22Rv1 (cell line): ENCODE measurements around the gene HSPB9.
A peak's percentile ranks its signal among the peaks of the same experiment; 100 is the strongest.
"Not testable (repeated sequence)": the region's sequence is repeated elsewhere in the genome, so short reads cannot be mapped to it uniquely, and the experiment has no call there.

Experiments used
- H3K27ac ChIP-seq: fragments of 450-650 bp; 2 replicates; pipeline ENCODE4 v1.5.1; 2017
- ZFX ChIP-seq: fragments of 450-650 bp; IDR thresholded peaks from 2 replicates; pipeline ENCODE4 v1.6.1; 2017; ENCODE audit warnings: antibody characterized with exemption, borderline replicate concordance
- TF ChIP-seq, protein P1 (sequence below): fragments of 450-650 bp; IDR thresholded peaks from 2 replicates; pipeline ENCODE4 v1.5.1; 2017; ENCODE audit warnings: mild to moderate bottlenecking

HSPB9 gene

DNA sequence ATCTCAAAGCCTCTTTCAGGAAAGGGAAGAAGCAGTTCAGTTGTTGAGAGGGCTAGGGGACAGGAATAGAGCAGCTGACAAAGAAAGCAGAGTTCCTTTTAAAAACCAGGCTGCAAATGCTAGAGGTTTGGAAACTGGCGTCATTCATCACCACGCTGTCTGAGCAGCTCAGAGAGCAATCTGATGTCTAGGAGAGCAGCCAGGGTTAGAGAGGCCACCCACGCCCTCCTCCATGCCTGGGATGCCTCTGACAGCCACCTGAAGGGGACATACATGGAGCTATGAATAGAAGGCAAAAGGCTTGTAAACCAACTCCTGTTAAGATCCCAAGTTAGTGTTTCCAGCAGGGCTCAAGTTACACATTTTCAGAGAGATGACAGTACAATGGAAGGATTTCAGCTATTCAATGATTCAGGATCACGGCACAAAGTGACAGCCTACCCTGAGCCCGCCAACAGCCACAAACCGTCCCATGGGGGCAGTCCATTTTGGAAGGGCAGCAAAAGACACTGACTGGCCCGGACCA lies 19.8 kb downstream of the HSPB9 start:
- TF ChIP-seq ZFX: no peak
- TF ChIP-seq, protein P1, sequence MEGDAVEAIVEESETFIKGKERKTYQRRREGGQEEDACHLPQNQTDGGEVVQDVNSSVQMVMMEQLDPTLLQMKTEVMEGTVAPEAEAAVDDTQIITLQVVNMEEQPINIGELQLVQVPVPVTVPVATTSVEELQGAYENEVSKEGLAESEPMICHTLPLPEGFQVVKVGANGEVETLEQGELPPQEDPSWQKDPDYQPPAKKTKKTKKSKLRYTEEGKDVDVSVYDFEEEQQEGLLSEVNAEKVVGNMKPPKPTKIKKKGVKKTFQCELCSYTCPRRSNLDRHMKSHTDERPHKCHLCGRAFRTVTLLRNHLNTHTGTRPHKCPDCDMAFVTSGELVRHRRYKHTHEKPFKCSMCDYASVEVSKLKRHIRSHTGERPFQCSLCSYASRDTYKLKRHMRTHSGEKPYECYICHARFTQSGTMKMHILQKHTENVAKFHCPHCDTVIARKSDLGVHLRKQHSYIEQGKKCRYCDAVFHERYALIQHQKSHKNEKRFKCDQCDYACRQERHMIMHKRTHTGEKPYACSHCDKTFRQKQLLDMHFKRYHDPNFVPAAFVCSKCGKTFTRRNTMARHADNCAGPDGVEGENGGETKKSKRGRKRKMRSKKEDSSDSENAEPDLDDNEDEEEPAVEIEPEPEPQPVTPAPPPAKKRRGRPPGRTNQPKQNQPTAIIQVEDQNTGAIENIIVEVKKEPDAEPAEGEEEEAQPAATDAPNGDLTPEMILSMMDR: no peak
- H3K27ac ChIP-seq: no peak overlapping the region

DNA sequence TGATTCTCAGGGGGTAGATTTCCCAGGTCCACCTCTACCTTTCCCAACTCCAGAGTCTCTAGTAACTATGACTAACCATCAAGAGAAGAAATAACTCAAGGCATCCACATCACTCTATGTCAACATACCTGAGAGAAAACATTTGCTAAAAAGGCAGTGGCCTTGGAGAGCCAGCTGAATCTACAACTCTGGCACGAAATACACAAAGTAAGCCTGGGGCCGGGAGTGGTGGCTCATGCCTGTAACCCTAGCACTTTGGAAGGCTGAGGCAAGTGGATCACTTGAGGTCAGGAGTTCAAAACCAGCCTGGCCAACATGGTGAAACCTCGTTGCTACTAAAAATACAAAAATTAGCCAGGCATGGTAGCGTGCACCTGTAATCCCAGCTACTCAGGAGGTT lies 20.5 kb downstream of the HSPB9 start:
- H3K27ac ChIP-seq: not testable (repeated sequence)

- no peak overlapping the region for H3K27ac ChIP-seq
- TF ChIP-seq, protein P1: no peak
- no peak for TF ChIP-seq ZFX
Observed at GRCh38 chr17:42146911-42147607, 24.5 kb downstream of the HSPB9 start.

DNA sequence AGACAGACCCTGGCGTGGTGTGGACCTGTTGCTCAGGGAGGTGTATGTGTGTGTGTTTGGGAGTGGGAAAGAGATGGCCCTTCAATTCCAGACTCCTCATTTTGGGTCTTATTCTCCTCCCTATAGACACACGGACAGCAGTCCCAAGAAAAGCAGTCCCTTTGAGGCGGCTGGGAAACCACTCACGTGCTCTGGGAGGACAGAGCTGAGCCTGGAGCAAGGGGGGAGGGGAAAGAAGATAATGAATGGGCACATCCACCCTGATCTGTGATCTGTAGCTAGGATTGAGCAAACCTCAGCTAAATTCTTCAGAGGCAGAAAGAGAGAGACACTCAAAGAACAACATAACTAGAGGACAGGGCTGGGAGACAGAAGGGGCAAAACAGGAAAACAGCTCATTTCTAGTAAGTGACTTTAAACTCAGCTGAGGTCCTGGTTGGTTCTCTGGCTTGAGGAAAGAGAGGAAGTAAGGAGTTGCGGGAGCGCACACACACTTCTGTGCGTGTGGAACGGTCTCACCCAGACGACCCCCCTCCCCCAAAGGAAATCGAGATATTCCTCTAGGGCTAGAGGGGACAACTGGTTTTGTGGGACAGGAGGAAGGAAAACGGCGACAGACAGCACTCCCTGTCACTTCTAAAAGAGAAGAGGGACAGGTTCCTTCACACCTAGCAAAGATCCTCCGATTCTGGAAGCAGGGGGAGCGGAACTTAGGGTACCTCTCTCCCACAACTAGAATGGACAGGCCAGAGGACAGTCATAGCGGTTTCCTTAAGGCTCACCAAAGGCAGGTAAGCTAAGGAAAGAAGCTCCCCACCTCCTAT lies 31.5 kb downstream of the HSPB9 start:
- H3K27ac ChIP-seq: peak overlapping the region; percentile 69
- TF ChIP-seq, protein P1: no peak
- no peak for TF ChIP-seq ZFX

DNA sequence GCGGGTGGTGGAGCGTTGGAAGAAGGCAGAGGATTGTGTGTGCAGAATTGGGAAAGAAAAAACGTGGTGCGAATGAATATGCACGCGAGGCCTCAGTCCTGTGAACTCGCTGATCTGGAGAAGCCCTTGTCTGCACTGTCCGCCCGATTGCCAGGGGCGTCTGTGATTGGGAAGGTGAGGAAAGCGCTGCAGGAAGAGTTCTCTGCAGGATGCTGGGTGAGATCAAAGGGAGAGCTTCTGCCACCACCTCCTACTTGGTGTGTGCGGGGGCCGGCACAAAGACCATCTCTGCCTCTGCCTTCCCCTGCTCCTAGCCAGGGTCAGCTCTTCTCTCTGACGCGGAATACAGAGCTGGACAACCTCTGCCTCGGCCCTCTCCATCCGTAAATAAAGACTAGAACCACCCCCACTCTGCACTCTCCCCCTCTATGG lies 33.0 kb downstream of the HSPB9 start:
- H3K27ac ChIP-seq: peak overlapping the region; percentile 69; the same call in 1 of the 2 replicates
- TF ChIP-seq, protein P1: no peak
- TF ChIP-seq ZFX: no peak

GRCh38 chr17:42159796-42160530 lies 37.4 kb downstream of the HSPB9 start:
- H3K27ac ChIP-seq: no peak overlapping the region
- TF ChIP-seq, protein P1: no peak
- TF ChIP-seq ZFX: no peak

GRCh38 chr17:42160531-42160910 lies 37.9 kb downstream of the HSPB9 start:
- TF ChIP-seq ZFX: no peak
- TF ChIP-seq, protein P1: no peak
- no peak overlapping the region for H3K27ac ChIP-seq
